HEK293 (cell line): ENCODE data around the gene MAB21L3.

Experiments
- CTCF ChIP-seq: fragments of 450-650 bp; formaldehyde crosslinking; IDR thresholded peaks from 2 replicates; pipeline ENCODE4 v1.5.1; 2016; ENCODE audit warnings: missing biosample characterization, missing genetic modification characterization
- GFI1B ChIP-seq: fragments of 450-650 bp; formaldehyde crosslinking; IDR thresholded peaks from 2 replicates; pipeline ENCODE4 v1.5.1; 2016; ENCODE audit warnings: missing biosample characterization, missing genetic modification characterization
- KLF8 ChIP-seq: fragments of 450-650 bp; formaldehyde crosslinking; IDR thresholded peaks from 2 replicates; pipeline ENCODE4 v1.5.1; 2016; ENCODE audit warnings: missing biosample characterization, missing genetic modification characterization
- YY1 ChIP-seq: fragments of 450-650 bp; formaldehyde crosslinking; IDR thresholded peaks from 2 replicates; pipeline ENCODE4 v1.5.1; 2018; ENCODE audit warnings: missing biosample characterization, missing genetic modification characterization
- ZBTB1 ChIP-seq: fragments of 450-650 bp; formaldehyde crosslinking; IDR thresholded peaks from 2 replicates; pipeline ENCODE4 v1.5.1; 2016; ENCODE audit warnings: missing biosample characterization, missing genetic modification characterization
- ZNF280D ChIP-seq: fragments of 450-650 bp; formaldehyde crosslinking; IDR thresholded peaks from 2 replicates; pipeline ENCODE4 v1.5.1; 2016; ENCODE audit warnings: missing biosample characterization, missing genetic modification characterization
- ZNF311 ChIP-seq: fragments of 450-650 bp; formaldehyde crosslinking; IDR thresholded peaks from 2 replicates; pipeline ENCODE4 v1.5.1; 2017; ENCODE audit warnings: missing biosample characterization, missing genetic modification characterization, borderline replicate concordance
- ZNF366 ChIP-seq: fragments of 450-650 bp; formaldehyde crosslinking; conservative IDR thresholded peaks from 2 replicates; pipeline ENCODE4 v1.5.1; 2016; ENCODE audit warnings: missing biosample characterization, missing genetic modification characterization
- ZNF398 ChIP-seq: fragments of 450-650 bp; formaldehyde crosslinking; IDR thresholded peaks from 2 replicates; pipeline ENCODE4 v1.5.1; 2017; ENCODE audit warnings: missing biosample characterization, missing genetic modification characterization
- ZNF48 ChIP-seq: fragments of 450-650 bp; formaldehyde crosslinking; IDR thresholded peaks from 2 replicates; pipeline ENCODE4 v1.5.1; 2016; ENCODE audit warnings: missing biosample characterization, missing genetic modification characterization
- ZNF488 ChIP-seq: fragments of 450-650 bp; formaldehyde crosslinking; IDR thresholded peaks from 2 replicates; pipeline ENCODE4 v1.5.1; 2016; ENCODE audit warnings: missing biosample characterization, missing genetic modification characterization
- ZNF560 ChIP-seq: fragments of 450-650 bp; formaldehyde crosslinking; IDR thresholded peaks from 2 replicates; pipeline ENCODE4 v1.5.1; 2017; ENCODE audit warnings: missing biosample characterization, missing genetic modification characterization, borderline replicate concordance
- ZNF654 ChIP-seq: fragments of 450-650 bp; formaldehyde crosslinking; IDR thresholded peaks from 2 replicates; pipeline ENCODE4 v1.5.1; 2016; ENCODE audit warnings: low read depth, missing biosample characterization, missing genetic modification characterization
- ZNF76 ChIP-seq: fragments of 450-650 bp; formaldehyde crosslinking; IDR thresholded peaks from 2 replicates; pipeline ENCODE4; 2016; ENCODE audit warnings: low read depth, missing biosample characterization, missing genetic modification characterization, borderline replicate concordance

GRCh38 chr1:116176306-116176789 is 65.1 kb downstream of the MAB21L3 start:
- no peak for TF ChIP-seq ZNF48 (tag by site-specific recombination)
- no peak for TF ChIP-seq ZBTB1 (tag by site-specific recombination)
- no peak for TF ChIP-seq CTCF (tag by site-specific recombination)
- no peak for TF ChIP-seq ZNF654 (tag by site-specific recombination)
- TF ChIP-seq ZNF560 (tag by site-specific recombination), result no peak
- TF ChIP-seq ZNF280D, result no peak
- no peak for TF ChIP-seq ZNF488 (tag by site-specific recombination)
- no peak for TF ChIP-seq ZNF311
- no peak for TF ChIP-seq ZNF76
- no peak for TF ChIP-seq GFI1B
- no peak for TF ChIP-seq ZNF398
- TF ChIP-seq ZNF366 (tag by site-specific recombination), result no peak
- no peak for TF ChIP-seq YY1
- TF ChIP-seq KLF8 (tag by site-specific recombination), result no peak
